ENCODE results near the gene ITGAL.

DNA sequence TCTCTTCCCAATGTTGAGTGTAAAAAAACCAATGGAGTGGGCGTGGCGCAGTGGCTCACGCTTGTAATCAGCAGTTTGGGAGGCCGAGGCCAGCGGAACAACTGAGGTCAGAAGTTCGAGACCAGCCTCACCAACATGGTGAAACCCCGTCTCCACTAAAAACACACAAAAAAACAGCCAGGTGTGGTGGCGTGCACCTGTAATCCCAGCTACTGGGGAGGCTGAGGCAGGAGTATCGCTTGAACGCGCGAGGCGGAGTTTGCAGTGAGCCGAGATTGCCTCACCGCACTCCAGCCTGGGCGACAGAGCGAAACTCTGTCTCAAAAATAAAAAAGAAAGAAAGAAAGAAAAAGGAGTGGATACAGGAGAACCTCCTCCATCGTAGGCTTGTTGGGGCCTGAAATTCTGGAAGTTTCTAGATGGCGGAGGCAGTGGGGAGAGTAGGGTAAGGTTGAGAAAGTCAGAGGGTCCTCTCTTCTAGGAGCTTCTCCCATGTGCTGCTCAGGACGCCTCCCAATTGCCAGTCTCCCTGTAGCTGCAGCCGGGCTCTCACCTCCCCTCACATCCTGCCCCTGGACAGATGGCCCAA is 86.3 kb downstream of the ITGAL start:
- TF ChIP-seq TAF1 (conservative IDR thresholded peaks at IDR 0.05) (no peak), CTCF (IDR thresholded peaks at IDR 0.05; ENCODE audit: low read depth, low read length, missing input control) (no peak), RAD21 (IDR thresholded peaks at IDR 0.05) (no peak), MAX (IDR thresholded peaks at IDR 0.05) (no peak)
